ENCODE measurements around the gene METTL13. TPM values are rescaled to one million over a fixed set of nuclear protein-coding genes. Genes with fewer than 3 reads are reported as not detected.
A peak's percentile ranks its signal among the peaks of the same experiment; 100 is the strongest.

Gene METTL13
- total and polyA plus RNA-seq, 9 of the 15 experiments (the other 6 are each of a cell fraction or from before 2014, with no cell fraction given) = 18.9 to 78.9 (median 54.9) TPM

GRCh38 chr1:171781176-171781875 is at the start of gene METTL13 (continued):
- TF ChIP-seq L3MBTL2 (IDR thresholded peaks at IDR 0.05) (peak; percentile 88), CHD2 (IDR thresholded peaks at IDR 0.05; ENCODE audit: low read depth, low read length) (peak; percentile 82), HNRNPK (IDR thresholded peaks at IDR 0.05; ENCODE audit: low read depth, low read length, poor library complexity, severe bottlenecking) (no peak), ETV6 (IDR thresholded peaks at IDR 0.05; ENCODE audit: borderline replicate concordance in 1 of 2, low read depth in 2 of 2, low read length in 1 of 2) (no peak), ETV6 (CRISPR knock-in tag; IDR thresholded peaks at IDR 0.05; ENCODE audit: borderline replicate concordance) (no peak), ATF1 (CRISPR knock-in tag; IDR thresholded peaks at IDR 0.05) (peak; percentile 84), ATF1 (tag; IDR thresholded peaks at IDR 0.05) (peak; percentile 99), MEF2D (tag; conservative IDR thresholded peaks at IDR 0.05; ENCODE audit: low read depth) (peak; percentile 82), EP300 (IDR thresholded peaks at IDR 0.05; ENCODE audit: low read length) (0 out of 2 replicates have a peak, but pooled peaks have one; percentile 7), SIRT6 (IDR thresholded peaks at IDR 0.05; ENCODE audit: low read depth, low read length) (no peak), E2F5 (CRISPR knock-in tag; IDR thresholded peaks at IDR 0.05) (no peak), ATF4 (CRISPR knock-in tag; IDR thresholded peaks at IDR 0.05) (no peak), ZNF124 (CRISPR knock-in tag; IDR thresholded peaks at IDR 0.05) (no peak), ZNF263 (CRISPR knock-in tag; IDR thresholded peaks at IDR 0.05; ENCODE audit: borderline replicate concordance) (peak; percentile 33; the same call in 1 of the 2 replicates), SAP30 (IDR thresholded peaks at IDR 0.05; ENCODE audit: borderline replicate concordance, insufficient read depth, low read depth, low read length, poor library complexity, severe bottlenecking) (peak; percentile 93), POLR2B (IDR thresholded peaks at IDR 0.05; ENCODE audit: low read depth, partially characterized antibody) (peak; percentile 91), NUFIP1 (IDR thresholded peaks at IDR 0.05; ENCODE audit: partially characterized antibody) (no peak), ZNF584 (CRISPR knock-in tag; IDR thresholded peaks at IDR 0.05; ENCODE audit: low read depth) (no peak), AFF1 (IDR thresholded peaks at IDR 0.05; ENCODE audit: low read depth in 1 of 2, partially characterized antibody in 2 of 2) (peak in 1 of 2 experiments; percentile 32), STAG1 (CRISPR knock-in tag; IDR thresholded peaks at IDR 0.05; ENCODE audit: borderline replicate concordance) (no peak), ID3 (CRISPR knock-in tag; IDR thresholded peaks at IDR 0.05) (no peak), ID3 (tag; IDR thresholded peaks at IDR 0.05) (peak; percentile 61; the same call in 1 of the 2 replicates), STAT5A (IDR thresholded peaks at IDR 0.05; ENCODE audit: borderline replicate concordance, low read length) (peak; percentile 18; the same call in 1 of the 2 replicates)
